ENCODE results near the gene XYLB.

DNA sequence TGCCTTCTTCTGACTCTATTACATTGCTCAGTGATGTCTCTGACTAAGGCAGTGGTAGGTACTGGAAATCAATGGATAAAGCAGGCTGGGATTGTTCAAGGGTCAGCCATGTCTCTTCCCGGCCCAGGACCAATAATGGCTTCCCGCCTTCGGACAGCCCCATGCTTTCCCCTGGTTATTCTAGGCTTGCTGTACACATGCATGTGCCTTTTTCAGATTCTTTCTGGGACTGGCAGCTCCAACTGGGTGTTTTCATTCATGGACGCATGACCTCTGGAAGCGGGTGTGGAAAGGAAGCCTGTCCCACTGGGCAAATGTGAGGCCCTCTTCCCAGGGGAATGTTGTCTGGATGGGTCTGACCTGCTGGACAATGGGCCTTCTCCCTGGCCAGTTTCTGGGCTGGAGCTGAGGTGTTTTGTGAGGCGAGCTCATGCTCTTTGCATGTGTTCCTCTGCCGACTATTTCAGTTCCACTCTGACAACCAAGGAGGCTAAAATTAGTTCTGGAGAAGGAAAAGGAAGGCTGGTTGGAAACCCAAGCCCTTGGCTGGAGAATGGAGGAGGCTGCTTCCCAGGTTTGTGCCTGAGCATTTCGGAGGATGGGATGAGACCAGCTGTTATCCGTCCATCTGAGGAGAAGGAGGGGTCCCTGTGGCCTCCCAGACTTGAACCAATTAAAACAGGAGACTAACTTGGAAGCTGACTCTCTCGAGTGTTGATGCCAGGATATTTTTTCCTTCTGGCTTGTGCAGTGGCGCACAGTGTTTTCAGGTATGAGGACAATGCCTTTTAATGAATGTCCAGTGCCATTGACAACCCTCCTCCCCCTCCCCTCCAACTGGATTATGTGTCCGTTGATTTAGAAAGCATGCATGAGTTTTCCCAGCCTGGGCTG lies 114.0 kb downstream of the XYLB start:
- TF ChIP-seq, protein P1, sequence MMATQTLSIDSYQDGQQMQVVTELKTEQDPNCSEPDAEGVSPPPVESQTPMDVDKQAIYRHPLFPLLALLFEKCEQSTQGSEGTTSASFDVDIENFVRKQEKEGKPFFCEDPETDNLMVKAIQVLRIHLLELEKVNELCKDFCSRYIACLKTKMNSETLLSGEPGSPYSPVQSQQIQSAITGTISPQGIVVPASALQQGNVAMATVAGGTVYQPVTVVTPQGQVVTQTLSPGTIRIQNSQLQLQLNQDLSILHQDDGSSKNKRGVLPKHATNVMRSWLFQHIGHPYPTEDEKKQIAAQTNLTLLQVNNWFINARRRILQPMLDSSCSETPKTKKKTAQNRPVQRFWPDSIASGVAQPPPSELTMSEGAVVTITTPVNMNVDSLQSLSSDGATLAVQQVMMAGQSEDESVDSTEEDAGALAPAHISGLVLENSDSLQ (IDR thresholded peaks at IDR 0.05): no peak
- TF ChIP-seq BHLHE40 (IDR thresholded peaks at IDR 0.05; ENCODE audit: borderline replicate concordance) (no peak), FOXA1 (IDR thresholded peaks at IDR 0.05) (no peak), FOXK2 (IDR thresholded peaks at IDR 0.05) (no peak), NFRKB (IDR thresholded peaks at IDR 0.05) (no peak), ARNT (IDR thresholded peaks at IDR 0.05) (no peak), L3MBTL2 (conservative IDR thresholded peaks at IDR 0.05) (no peak)

Data from HEK293T (cell line).